Kidney (tissue), 14 donors: ENCODE measurements around the gene SAG. TPM values are rescaled to one million over a fixed set of nuclear protein-coding genes. Genes with fewer than 3 reads are reported as not detected.

ENCODE experiments used
- DNase-seq, 5 donors: peaks; one replicate each; pipeline ENCODE4 v3.0.0-alpha.2; 2013 to 2020
- FAIRE-seq: peaks from 2 replicates; lab custom pipeline; 2012; peaks lifted over from hg19 to GRCh38; lab: Jason Lieb, UNC
- H3K27ac ChIP-seq, 2 donors: one replicate each; pipeline ENCODE4 v1.7.0; 2013; ENCODE audit warnings: low read depth in 2 of 2, low read length in 2 of 2, inconsistent platforms in 1 of 2
- H3K27me3 ChIP-seq: one replicate; pipeline ENCODE4 v1.7.1; 2013; ENCODE audit warnings: low read length, inconsistent platforms; ENCODE audit not compliant: control insufficient read depth, insufficient read depth
- H3K36me3 ChIP-seq, 3 donors: one replicate each; pipeline versions ENCODE4 v1.7.0 to v1.7.1; 2013; ENCODE audit warnings: low read length in 3 of 3, control low read depth in 1 of 3, inconsistent platforms in 1 of 3; ENCODE audit not compliant: insufficient read depth in 3 of 3, control insufficient read depth in 2 of 3
- H3K4me1 ChIP-seq, 3 donors: one replicate each; pipeline versions ENCODE4 v1.7.0 to v1.7.1; 2013; ENCODE audit warnings: low read length in 3 of 3, inconsistent platforms in 1 of 3, low read depth in 1 of 3; ENCODE audit not compliant: control insufficient read depth in 2 of 3, insufficient read depth in 2 of 3
- H3K4me3 ChIP-seq, 3 donors: one replicate each; pipeline versions ENCODE4 v1.7.0 to v1.8.1; 2013; ENCODE audit warnings: low read length in 3 of 3, control low read depth in 1 of 3, inconsistent platforms in 1 of 3
- H3K9ac ChIP-seq, 3 donors: one replicate each; pipeline versions ENCODE4 v1.7.0 to v1.7.1; 2013; ENCODE audit warnings: low read length in 3 of 3, control low read depth in 1 of 3, inconsistent platforms in 1 of 3
- H3K9me3 ChIP-seq, 3 donors: one replicate each; pipeline versions ENCODE4 v1.7.0 to v1.7.1; 2013; ENCODE audit warnings: low read length in 3 of 3, control low read depth in 1 of 3, inconsistent platforms in 1 of 3; ENCODE audit not compliant: control insufficient read depth in 2 of 3, insufficient read depth in 1 of 3
- intact Hi-C: fragments of 100-400 bp; cut with DNase I; formaldehyde crosslinking; loops from one replicate; pipeline ENCODE4 v1.11.1; 2022
- polyA plus RNA-seq: library from polyadenylated mRNA; stranded (reverse); fragments of 350-450 nt; fragmentation: Illumina TruSeq; extraction: RNeasy Lipid Tissue Mini Kit (QIAGEN cat#74804); gene quantifications from one replicate; pipeline ENCODE4 v1.2.3, GENCODE V29; 2014; ENCODE audit warnings: low read depth, low replicate concordance; ENCODE audit not compliant: insufficient read depth
- total RNA-seq: library from RNA; stranded (reverse); fragmentation: NEBNext Ultra II Directional; extraction: Animal tissue kit (Norgen Biotek cat#: 25700); gene quantifications from one replicate; pipeline ENCODE4 v1.2.1, GENCODE V29; 2021
- TF ChIP-seq, protein P1 (sequence below): IDR thresholded peaks from 3 replicates; pipeline ENCODE4 v1.5.1; 2012; ENCODE audit warnings: mild to moderate bottlenecking, moderate library complexity, borderline replicate concordance; ENCODE audit not compliant: insufficient read depth; ENCODE audit errors: extremely low read depth
- donor health status: control.
- donor health status: control.
- donor health status: control.
- donor health status: control.
- donor health status: control.
- donor health status: DM: yes; HTN: yes; CAD: no.
- donor health status: Normal renal cell carcinoma (clear cell type).

The SAG gene
- total and polyA plus RNA-seq, 2 donors from 2014 or later = not detected

DNA sequence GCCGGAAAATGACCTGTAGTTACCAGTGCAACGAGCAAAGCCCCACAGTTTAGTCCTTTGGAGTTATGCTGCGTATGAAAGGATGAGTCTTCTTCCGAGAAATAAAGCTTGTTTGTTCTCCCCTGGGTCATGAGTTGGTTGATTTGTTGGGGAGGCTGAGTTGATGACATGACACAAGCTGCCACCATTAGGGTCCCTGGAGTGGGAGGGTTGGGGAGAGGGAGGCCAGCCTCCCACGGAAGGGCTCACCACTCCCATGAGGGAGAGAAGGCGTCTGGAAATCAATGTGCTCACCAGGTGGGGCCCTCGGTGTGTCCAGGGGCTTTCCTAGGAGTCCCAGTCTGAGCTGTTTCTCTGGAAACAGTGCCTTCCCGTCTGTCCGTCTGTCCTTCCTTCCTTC, 39.3 kb downstream of the SAG start:
- no peak overlapping the region for H3K27ac ChIP-seq
- H3K9ac ChIP-seq = no peak overlapping the region
- H3K27me3 ChIP-seq = no peaks in the 10 kb centered on the region
- TF ChIP-seq, protein P1, sequence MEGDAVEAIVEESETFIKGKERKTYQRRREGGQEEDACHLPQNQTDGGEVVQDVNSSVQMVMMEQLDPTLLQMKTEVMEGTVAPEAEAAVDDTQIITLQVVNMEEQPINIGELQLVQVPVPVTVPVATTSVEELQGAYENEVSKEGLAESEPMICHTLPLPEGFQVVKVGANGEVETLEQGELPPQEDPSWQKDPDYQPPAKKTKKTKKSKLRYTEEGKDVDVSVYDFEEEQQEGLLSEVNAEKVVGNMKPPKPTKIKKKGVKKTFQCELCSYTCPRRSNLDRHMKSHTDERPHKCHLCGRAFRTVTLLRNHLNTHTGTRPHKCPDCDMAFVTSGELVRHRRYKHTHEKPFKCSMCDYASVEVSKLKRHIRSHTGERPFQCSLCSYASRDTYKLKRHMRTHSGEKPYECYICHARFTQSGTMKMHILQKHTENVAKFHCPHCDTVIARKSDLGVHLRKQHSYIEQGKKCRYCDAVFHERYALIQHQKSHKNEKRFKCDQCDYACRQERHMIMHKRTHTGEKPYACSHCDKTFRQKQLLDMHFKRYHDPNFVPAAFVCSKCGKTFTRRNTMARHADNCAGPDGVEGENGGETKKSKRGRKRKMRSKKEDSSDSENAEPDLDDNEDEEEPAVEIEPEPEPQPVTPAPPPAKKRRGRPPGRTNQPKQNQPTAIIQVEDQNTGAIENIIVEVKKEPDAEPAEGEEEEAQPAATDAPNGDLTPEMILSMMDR = no peak
- DNase-seq (no peak), FAIRE-seq (no peak)
- H3K36me3 ChIP-seq = no peaks in the 10 kb centered on the region
- H3K9me3 ChIP-seq = no peaks in the 10 kb centered on the region
- H3K4me1 ChIP-seq = peaks cover 0 to 3% (median 2%) of the 10 kb centered on the region in 3 donors
- H3K4me3 ChIP-seq = no peak overlapping the region
- intact Hi-C loops = no loop called here

GRCh38 chr2:233349005-233349998, 41.7 kb downstream of the SAG start:
- H3K27ac ChIP-seq = no peak overlapping the region
- intact Hi-C loops = no loop called here
- H3K4me3 ChIP-seq = no peak overlapping the region
- peak; percentile 66 to 81 (median 72) for DNase-seq
- peaks cover 0 to 5% (median 3%) of the 10 kb centered on the region in 3 donors for H3K4me1 ChIP-seq
- no peaks in the 10 kb centered on the region for H3K9me3 ChIP-seq
- H3K9ac ChIP-seq = no peak overlapping the region
- H3K27me3 ChIP-seq = no peaks in the 10 kb centered on the region
- no peak for FAIRE-seq
- TF ChIP-seq, protein P1 = no peak
- no peaks in the 10 kb centered on the region for H3K36me3 ChIP-seq

DNA sequence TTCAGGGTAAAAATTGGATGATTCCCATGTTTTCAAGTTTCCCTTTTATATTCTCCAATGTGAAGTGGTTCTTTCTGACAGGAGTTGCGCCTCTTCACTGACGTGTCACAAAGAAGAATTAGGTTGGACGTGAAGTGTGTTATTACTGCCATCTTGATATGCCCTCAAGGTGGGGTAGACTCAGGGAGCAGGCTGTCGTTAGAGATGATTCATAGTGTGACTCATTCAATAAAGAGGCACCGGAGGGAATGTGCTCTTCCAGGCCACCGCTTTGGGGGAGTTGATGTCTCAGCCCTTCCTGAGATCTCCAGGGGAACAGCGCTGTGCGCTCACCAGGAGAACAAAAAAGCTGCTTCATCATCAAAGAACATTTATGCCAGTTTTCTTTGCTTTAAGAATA, 43.1 kb downstream of the SAG start:
- peaks cover 0 to 8% (median 5%) of the 10 kb centered on the region in 3 donors for H3K4me1 ChIP-seq
- intact Hi-C loops = no loop called here
- no peaks in the 10 kb centered on the region for H3K36me3 ChIP-seq
- no peaks in the 10 kb centered on the region for H3K27me3 ChIP-seq
- no peak overlapping the region for H3K4me3 ChIP-seq
- H3K9me3 ChIP-seq = no peaks in the 10 kb centered on the region
- H3K27ac ChIP-seq = no peak overlapping the region
- DNase-seq (peak in 2 of 5 donors; percentile 55 to 58), FAIRE-seq (no peak)
- TF ChIP-seq, protein P1 = no peak
- no peak overlapping the region for H3K9ac ChIP-seq
